ENCODE data around the gene FAM78B.

The FAM78B gene

GRCh38 chr1:166116026-166116425, 50.8 kb downstream of the FAM78B start:
- no peak for DNase-seq

GRCh38 chr1:166114419-166114818, 52.4 kb downstream of the FAM78B start:
- DNase-seq: no peak

GRCh38 chr1:166113630-166114029, 53.2 kb downstream of the FAM78B start:
- no peak for DNase-seq

GRCh38 chr1:166113031-166113430, 53.8 kb downstream of the FAM78B start:
- DNase-seq: no peak

- DNase-seq: no peak
These were observed 54.4 kb downstream of the FAM78B start for GRCh38 chr1:166112425-166112824.

GRCh38 chr1:166111430-166111829, 55.4 kb downstream of the FAM78B start:
- DNase-seq: no peak

GRCh38 chr1:166090244-166090643, 76.6 kb downstream of the FAM78B start:
- DNase-seq: no peak

- no peak for DNase-seq
These were observed 77.0 kb downstream of the FAM78B start for GRCh38 chr1:166089804-166090203.

- DNase-seq: no peak
These were observed 78.2 kb downstream of the FAM78B start for GRCh38 chr1:166088572-166088955.

- no peak for DNase-seq
These were observed 78.8 kb downstream of the FAM78B start for GRCh38 chr1:166087734-166088571.

GRCh38 chr1:166086113-166086883, 80.5 kb downstream of the FAM78B start:
- no peak for DNase-seq

GRCh38 chr1:166084613-166085012, 82.2 kb downstream of the FAM78B start:
- DNase-seq: no peak

GRCh38 chr1:166083887-166084286, 82.9 kb downstream of the FAM78B start:
- no peak for DNase-seq

- no peak for DNase-seq
These were observed 84.2 kb downstream of the FAM78B start for GRCh38 chr1:166082601-166083000.

GRCh38 chr1:166080967-166081870, 85.6 kb downstream of the FAM78B start:
- DNase-seq: no peak

- DNase-seq: no peak
These were observed 86.4 kb downstream of the FAM78B start for GRCh38 chr1:166080277-166080966.

GRCh38 chr1:166079276-166079675, 87.5 kb downstream of the FAM78B start:
- no peak for DNase-seq

GRCh38 chr1:166073489-166073888, 93.3 kb downstream of the FAM78B start:
- DNase-seq: no peak

GRCh38 chr1:166069390-166069789, 97.4 kb downstream of the FAM78B start:
- DNase-seq: no peak

- no peak for DNase-seq
These were observed 100.7 kb downstream of the FAM78B start for GRCh38 chr1:166066107-166066506.

- DNase-seq: no peak
These were observed 101.8 kb downstream of the FAM78B start for GRCh38 chr1:166064951-166065350.

- no peak for DNase-seq
These were observed 102.4 kb downstream of the FAM78B start for GRCh38 chr1:166064313-166064926.
